K562 (cell line): ENCODE measurements around the gene CEACAM8. TPM values are rescaled to one million over a fixed set of nuclear protein-coding genes. Genes with fewer than 3 reads are reported as not detected.

Source experiments
- CBFB ChIP-seq: sonication (generic); formaldehyde crosslinking; IDR thresholded peaks from 2 replicates; pipeline ENCODE4 v1.4.0; 2020; ENCODE audit warnings: mild to moderate bottlenecking, missing genetic modification reagents
- GATA2 ChIP-seq: sonication (generic); formaldehyde crosslinking; IDR thresholded peaks from 2 replicates; pipeline ENCODE4 v1.4.0; 2020; ENCODE audit warnings: mild to moderate bottlenecking, missing genetic modification reagents
- L3MBTL2 ChIP-seq: fragments of 450-650 bp; IDR thresholded peaks from 2 replicates; pipeline ENCODE4 v1.6.1; 2016; ENCODE audit warnings: mild to moderate bottlenecking, moderate library complexity
- RAD21 ChIP-seq, 2 experiments: fragments of 250-450 bp in 1 of 2; fragments of 450-650 bp in 1 of 2; sonication (Bioruptor Pico) in 1 of 2; formaldehyde crosslinking in 1 of 2; IDR thresholded peaks in 1 of 2; conservative IDR thresholded peaks in 1 of 2; 2 replicates each; pipeline versions ENCODE4 v1.4.0 to v1.8.0; 2020 to 2022; ENCODE audit warnings: mild to moderate bottlenecking in 2 of 2, moderate library complexity in 1 of 2
- RB1 ChIP-seq: fragments of 450-650 bp; IDR thresholded peaks from 2 replicates; pipeline ENCODE4 v1.6.1; 2017; ENCODE audit warnings: low read depth, mild to moderate bottlenecking
- SMC3 ChIP-seq: conservative IDR thresholded peaks from 2 replicates; pipeline ENCODE4 v1.6.1; 2011; ENCODE audit warnings: low read depth, low read length, improper control_type of control experiment; ENCODE audit not compliant: insufficient read depth
- STAG1 ChIP-seq: sonication (generic); formaldehyde crosslinking; IDR thresholded peaks from 2 replicates; pipeline ENCODE4 v1.5.0; 2020; ENCODE audit warnings: missing genetic modification reagents, borderline replicate concordance
- ZFP36 ChIP-seq: fragments of 150-350 bp; IDR thresholded peaks from 2 replicates; pipeline ENCODE4 v1.6.1; 2018; ENCODE audit warnings: low read length, low read depth; ENCODE audit not compliant: partially characterized antibody
- polyA plus RNA-seq, 8 experiments: library from polyadenylated mRNA; depleted of rRNA in 4 of 8; stranded (reverse) in 5 of 8; unstranded in 3 of 8; fragments of >200 nt; fragmentation: Nextera tagmentation in 2 of 8; fragmentation: Illumina TruSeq in 1 of 8; extraction: Ambion mirVana in 2 of 8; extraction: Trizol in 1 of 8; gene quantifications; 2 replicates each; pipeline versions ENCODE4 v1.2.1 to v1.2.3, GENCODE V29; 2011 to 2014; ENCODE audit warnings: inconsistent platforms in 1 of 8, missing spikeins in 1 of 8
- total RNA-seq, 7 experiments: library from RNA; depleted of rRNA in 6 of 7; stranded (reverse); fragments of >200 nt in 6 of 7; fragmentation: Illumina TruSeq in 2 of 7; extraction: Trizol in 2 of 7; gene quantifications; 2 replicates each; pipeline versions ENCODE4 v1.2.1 to v1.2.3, GENCODE V29; 2011 to 2021; ENCODE audit warnings: low replicate concordance in 1 of 7
- TF ChIP-seq, protein P1 (sequence below), 2 experiments: fragments of 450-650 bp; formaldehyde crosslinking in 1 of 2; IDR thresholded peaks; 2 replicates each; pipeline versions ENCODE4 v1.4.0 to v1.6.1; 2014 to 2020; ENCODE audit warnings: mild to moderate bottlenecking in 2 of 2, borderline replicate concordance in 1 of 2, low read depth in 1 of 2
- TF ChIP-seq, protein P2 (sequence below): fragments of 200-800 bp; sonication (Bioruptor generic); IDR thresholded peaks from 2 replicates; pipeline ENCODE4 v1.6.1; 2017; ENCODE audit warnings: missing genetic modification characterization, missing compliant biosample characterization

CEACAM8 gene
- total and polyA plus RNA-seq, 9 of the 15 experiments (the other 6 are each of a cell fraction or from before 2014, with no cell fraction given) = not detected

DNA sequence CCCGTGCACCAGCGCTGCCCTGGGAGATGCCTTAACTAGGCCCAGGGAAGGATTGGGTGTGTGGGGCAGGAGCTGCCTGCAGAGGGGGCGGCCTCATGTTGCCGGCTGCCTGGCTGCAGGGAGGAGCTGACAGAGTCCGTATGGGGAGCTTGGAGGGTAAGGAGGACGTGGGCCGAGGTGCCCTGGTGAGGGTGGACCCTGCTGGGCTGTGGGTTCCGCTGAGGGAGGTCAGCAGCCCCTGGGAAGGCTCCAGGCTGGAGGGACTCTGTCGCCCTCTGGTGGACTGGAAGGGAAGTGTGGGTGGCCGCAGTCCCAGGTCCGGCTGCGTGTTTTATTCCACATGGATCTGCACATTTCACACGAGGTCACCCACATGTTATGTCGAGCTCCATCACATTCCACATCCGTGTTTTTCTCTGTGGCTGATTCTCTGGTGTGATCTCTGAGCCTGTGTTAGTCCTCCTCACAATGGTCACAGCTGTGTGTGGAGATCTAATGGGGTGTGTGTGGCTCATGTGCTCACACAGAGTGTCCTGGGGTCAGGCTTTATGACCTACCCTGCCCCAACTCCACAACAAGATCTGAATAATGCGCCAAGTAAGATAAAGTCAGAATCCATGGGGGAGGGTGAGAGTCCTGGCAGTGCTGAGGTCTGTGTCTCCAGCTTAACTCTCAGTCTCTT lies 1.8 kb upstream of the CEACAM8 start (continued):
- TF ChIP-seq, protein P1, sequence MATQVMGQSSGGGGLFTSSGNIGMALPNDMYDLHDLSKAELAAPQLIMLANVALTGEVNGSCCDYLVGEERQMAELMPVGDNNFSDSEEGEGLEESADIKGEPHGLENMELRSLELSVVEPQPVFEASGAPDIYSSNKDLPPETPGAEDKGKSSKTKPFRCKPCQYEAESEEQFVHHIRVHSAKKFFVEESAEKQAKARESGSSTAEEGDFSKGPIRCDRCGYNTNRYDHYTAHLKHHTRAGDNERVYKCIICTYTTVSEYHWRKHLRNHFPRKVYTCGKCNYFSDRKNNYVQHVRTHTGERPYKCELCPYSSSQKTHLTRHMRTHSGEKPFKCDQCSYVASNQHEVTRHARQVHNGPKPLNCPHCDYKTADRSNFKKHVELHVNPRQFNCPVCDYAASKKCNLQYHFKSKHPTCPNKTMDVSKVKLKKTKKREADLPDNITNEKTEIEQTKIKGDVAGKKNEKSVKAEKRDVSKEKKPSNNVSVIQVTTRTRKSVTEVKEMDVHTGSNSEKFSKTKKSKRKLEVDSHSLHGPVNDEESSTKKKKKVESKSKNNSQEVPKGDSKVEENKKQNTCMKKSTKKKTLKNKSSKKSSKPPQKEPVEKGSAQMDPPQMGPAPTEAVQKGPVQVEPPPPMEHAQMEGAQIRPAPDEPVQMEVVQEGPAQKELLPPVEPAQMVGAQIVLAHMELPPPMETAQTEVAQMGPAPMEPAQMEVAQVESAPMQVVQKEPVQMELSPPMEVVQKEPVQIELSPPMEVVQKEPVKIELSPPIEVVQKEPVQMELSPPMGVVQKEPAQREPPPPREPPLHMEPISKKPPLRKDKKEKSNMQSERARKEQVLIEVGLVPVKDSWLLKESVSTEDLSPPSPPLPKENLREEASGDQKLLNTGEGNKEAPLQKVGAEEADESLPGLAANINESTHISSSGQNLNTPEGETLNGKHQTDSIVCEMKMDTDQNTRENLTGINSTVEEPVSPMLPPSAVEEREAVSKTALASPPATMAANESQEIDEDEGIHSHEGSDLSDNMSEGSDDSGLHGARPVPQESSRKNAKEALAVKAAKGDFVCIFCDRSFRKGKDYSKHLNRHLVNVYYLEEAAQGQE (IDR thresholded peaks at IDR 0.05; ENCODE audit: borderline replicate concordance) = peak; percentile 44; the same call in 1 of the 2 replicates
- TF ChIP-seq, protein P1 (CRISPR knock-in tag; IDR thresholded peaks at IDR 0.05; ENCODE audit: low read depth) = no peak
- peak; percentile 80 for TF ChIP-seq SMC3
- TF ChIP-seq CBFB (CRISPR knock-in tag) = no peak; the same call in 1 of the 2 replicates
- no peak for TF ChIP-seq GATA2 (CRISPR knock-in tag)
- TF ChIP-seq L3MBTL2 = 0 out of 2 replicates have a peak, but pooled peaks have one; percentile 33
- TF ChIP-seq RAD21 (CRISPR knock-in tag; conservative IDR thresholded peaks at IDR 0.05 in 1 of 2, IDR thresholded peaks at IDR 0.05 in 1 of 2) = peak; percentile 17 to 66; a peak in 2 of 4 replicates
- TF ChIP-seq STAG1 = peak; percentile 27; the same call in 1 of the 2 replicates
- TF ChIP-seq RB1 = peak; percentile 19; the same call in 1 of the 2 replicates
- TF ChIP-seq ZFP36 = no peak
- TF ChIP-seq, protein P2, sequence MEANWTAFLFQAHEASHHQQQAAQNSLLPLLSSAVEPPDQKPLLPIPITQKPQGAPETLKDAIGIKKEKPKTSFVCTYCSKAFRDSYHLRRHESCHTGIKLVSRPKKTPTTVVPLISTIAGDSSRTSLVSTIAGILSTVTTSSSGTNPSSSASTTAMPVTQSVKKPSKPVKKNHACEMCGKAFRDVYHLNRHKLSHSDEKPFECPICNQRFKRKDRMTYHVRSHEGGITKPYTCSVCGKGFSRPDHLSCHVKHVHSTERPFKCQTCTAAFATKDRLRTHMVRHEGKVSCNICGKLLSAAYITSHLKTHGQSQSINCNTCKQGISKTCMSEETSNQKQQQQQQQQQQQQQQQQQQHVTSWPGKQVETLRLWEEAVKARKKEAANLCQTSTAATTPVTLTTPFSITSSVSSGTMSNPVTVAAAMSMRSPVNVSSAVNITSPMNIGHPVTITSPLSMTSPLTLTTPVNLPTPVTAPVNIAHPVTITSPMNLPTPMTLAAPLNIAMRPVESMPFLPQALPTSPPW (CRISPR knock-in tag) = no peak
